Left colon (tissue), 2 donors: ENCODE data around the gene LRMDA. TPM values are rescaled to one million over a fixed set of nuclear protein-coding genes. Genes with fewer than 3 reads are reported as not detected.
"Not testable (repeated sequence)": the region's sequence is repeated elsewhere in the genome, so short reads cannot be mapped to it uniquely, and the experiment has no call there.

Experiments
- ATAC-seq: fragments of 200-7000 bp; cut with Tn5 transposase; one replicate; pipeline ENCODE4 v1.9.1; 2020; ENCODE audit warnings: mild to moderate bottlenecking, moderate library complexity
- DNase-seq, 2 donors: peaks; one replicate each; pipeline ENCODE4 v3.0.0-alpha.2; 2020
- intact Hi-C, 2 donors: fragments of 100-400 bp; cut with DNase I in 1 of 2; cut with micrococcal nuclease in 1 of 2; formaldehyde crosslinking; loops; one replicate each; pipeline versions ENCODE4 v1.11.2 to v1.14.0; 2022; cut with DNase I, micrococcal nuclease
- microRNA-seq, 2 donors: library from miRNA; unstranded; fragments of <30 nt; microRNA quantifications; one replicate each; pipeline versions ENCODE4 v1.1.0 to v1.2.0, GENCODE V29; 2020
- total RNA-seq, 2 donors: library from RNA; stranded (reverse); fragmentation: NEBNext Ultra II Directional; extraction: Animal tissue kit (Norgen Biotek cat#: 25700); gene quantifications; one replicate each; pipeline ENCODE4 v1.2.1, GENCODE V29; 2021
- donor health status: DM: no; HTN: no; CAD: no.
- donor health status: DM: yes; HTN: yes; CAD: no.

Gene LRMDA
- total RNA-seq, 2 donors from 2014 or later = 8.1 to 10.6 TPM

GRCh38 chr10:76583711-76584161, 1152.3 kb downstream of the LRMDA start:
- intact Hi-C loops = no loop called here
- ATAC-seq = no peak
- no peak for DNase-seq

DNA sequence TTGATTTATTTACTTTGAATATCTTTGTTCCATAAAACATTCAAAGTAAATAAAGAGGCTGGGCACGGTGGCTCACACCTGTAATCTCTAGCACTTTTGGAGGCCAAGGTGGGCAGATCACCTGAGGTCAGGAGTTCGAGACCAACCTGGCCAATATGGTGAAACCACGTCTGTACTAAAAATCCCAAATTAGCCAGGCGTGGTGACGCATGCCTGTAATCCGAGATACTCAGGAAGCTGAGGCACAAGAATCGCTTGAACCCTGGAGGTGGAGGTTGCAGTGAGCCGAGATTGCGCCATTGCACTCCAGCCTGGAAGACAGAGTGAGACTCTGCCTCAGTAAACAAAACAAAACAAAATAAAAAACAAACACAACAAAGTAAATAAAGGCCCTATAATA, 1153.0 kb downstream of the LRMDA start:
- intact Hi-C loops, ATAC-seq, DNase-seq: not testable (repeated sequence)

Small RNAs within 50 kb of the gene (microRNA-seq; reads per million reads assigned to microRNA genes)
- gene MIR606 = 0 reads per million in 2 donors

Other genes starting within 250 kb of the LRMDA start
- 100 to 1,000 TPM; 288 to 359 TPM for gene VDAC2, start 220.8 kb upstream of the LRMDA start, total RNA-seq
- gene COMTD1, start 195.7 kb upstream of the LRMDA start, total RNA-seq = 10 to 100 TPM; 81.7 to 82.4 TPM
- gene ZNF503, start 29.9 kb upstream of the LRMDA start, total RNA-seq = 1 to 10 TPM; 3.8 to 9.9 TPM